Neural cell (in vitro differentiated cells): ENCODE results near the gene ASCL1. TPM values are rescaled to one million over a fixed set of nuclear protein-coding genes. Genes with fewer than 3 reads are reported as not detected.

Source experiments
- H2AFZ ChIP-seq: fragments of 200-600, 300-800 bp; sonication (generic), shearing (Covaris generic); 2 replicates; pipeline ENCODE4 v1.6.0; 2014; ENCODE audit warnings: low read depth, mild to moderate bottlenecking, antibody characterized with exemption, low read length, moderate library complexity
- H3F3A ChIP-seq: fragments of 200-600 bp; shearing (Covaris generic); 2 replicates; pipeline ENCODE4 v1.6.1; 2016; ENCODE audit warnings: mild to moderate bottlenecking, moderate library complexity, mixed read lengths, antibody characterized with exemption, low read length; ENCODE audit not compliant: insufficient read depth, poor library complexity, severe bottlenecking
- H3K27ac ChIP-seq: fragments of 200-600, 300-800 bp; sonication (generic), shearing (Covaris generic); 2 replicates; pipeline ENCODE4 v1.5.1; 2014; ENCODE audit warnings: mild to moderate bottlenecking, low read length, moderate library complexity
- H3K27me3 ChIP-seq: fragments of 300-800, 200-600 bp; sonication (generic), shearing (Covaris generic); 2 replicates; pipeline ENCODE4 v1.6.0; 2014; ENCODE audit warnings: mild to moderate bottlenecking, low read depth, low read length, moderate library complexity; ENCODE audit not compliant: insufficient read depth
- H3K36me3 ChIP-seq: fragments of 300-800, 200-600 bp; sonication (generic), shearing (Covaris generic); 2 replicates; pipeline ENCODE4 v1.5.1; 2014; ENCODE audit warnings: mild to moderate bottlenecking, antibody characterized with exemption, low read length, moderate library complexity; ENCODE audit not compliant: insufficient read depth
- H3K4me2 ChIP-seq: fragments of 300-800, 200-600 bp; sonication (generic), shearing (Covaris generic); 2 replicates; pipeline ENCODE4 v1.6.0; 2014; ENCODE audit warnings: mild to moderate bottlenecking, low read length
- H3K4me3 ChIP-seq: fragments of 300-800, 200-600 bp; sonication (generic), shearing (Covaris generic); 2 replicates; pipeline ENCODE4 v1.5.1; 2014; ENCODE audit warnings: mild to moderate bottlenecking, low read length, moderate library complexity
- H3K79me2 ChIP-seq: fragments of 200-600 bp; shearing (Covaris generic); replicated peaks from 2 replicates; pipeline ENCODE4 v1.6.0; 2014; ENCODE audit warnings: mild to moderate bottlenecking, low read length, moderate library complexity; ENCODE audit not compliant: insufficient read depth
- H3K9ac ChIP-seq: fragments of 300-800, 200-600 bp; sonication (generic), shearing (Covaris generic); 2 replicates; pipeline ENCODE4 v1.6.1; 2016; ENCODE audit warnings: mild to moderate bottlenecking, low read length, mixed read lengths
- H3K9me2 ChIP-seq: fragments of 200-600 bp; shearing (Covaris generic); 2 replicates; pipeline ENCODE4 v1.6.1; 2016; ENCODE audit warnings: mild to moderate bottlenecking, low read length, mixed read lengths; ENCODE audit not compliant: insufficient read depth
- H3K9me3 ChIP-seq: fragments of 200-600, 300-800 bp; sonication (generic), shearing (Covaris generic); 2 replicates; pipeline ENCODE4 v1.6.1; 2016; ENCODE audit warnings: mild to moderate bottlenecking, mixed run types, low read length, moderate library complexity, mixed read lengths
- H4K20me1 ChIP-seq: fragments of 200-600 bp; shearing (Covaris generic); 2 replicates; pipeline ENCODE4 v1.6.1; 2016; ENCODE audit warnings: mild to moderate bottlenecking, mixed run types; ENCODE audit not compliant: insufficient read depth
- CTCF ChIP-seq: fragments of 450-650 bp; IDR thresholded peaks from 2 replicates; pipeline ENCODE4 v1.5.1; 2014; ENCODE audit warnings: antibody characterized with exemption, mild to moderate bottlenecking, moderate library complexity; ENCODE audit not compliant: poor library complexity, severe bottlenecking
- EP300 ChIP-seq: fragments of 450-650 bp; conservative IDR thresholded peaks from 2 replicates; pipeline ENCODE4 v1.6.1; 2014; ENCODE audit warnings: antibody characterized with exemption, mild to moderate bottlenecking, moderate library complexity; ENCODE audit not compliant: poor library complexity, severe bottlenecking
- EZH2 ChIP-seq: fragments of 200-600, 300-800 bp; shearing (Covaris generic), sonication (generic); IDR thresholded peaks from 2 replicates; pipeline ENCODE4 v1.6.1; 2014; ENCODE audit warnings: antibody characterized with exemption, low read length, borderline replicate concordance, mild to moderate bottlenecking; ENCODE audit not compliant: insufficient read depth, poor library complexity, severe bottlenecking
- MXI1 ChIP-seq: fragments of 450-650 bp; conservative IDR thresholded peaks from 2 replicates; pipeline ENCODE4 v1.6.1; 2014; ENCODE audit warnings: antibody characterized with exemption, mild to moderate bottlenecking; ENCODE audit not compliant: poor library complexity, severe bottlenecking
- POLR2AphosphoS5 ChIP-seq: IDR thresholded peaks from 2 replicates; pipeline ENCODE4 v1.6.1; 2012
- RAD21 ChIP-seq: fragments of 450-650 bp; conservative IDR thresholded peaks from 2 replicates; pipeline ENCODE4 v1.6.1; 2014; ENCODE audit warnings: antibody characterized with exemption, mild to moderate bottlenecking, moderate library complexity
- REST ChIP-seq: IDR thresholded peaks from 2 replicates; pipeline ENCODE4 v1.6.1; 2012; ENCODE audit warnings: borderline replicate concordance
- TAF1 ChIP-seq: IDR thresholded peaks from 2 replicates; pipeline ENCODE4 v1.6.1; 2012; ENCODE audit warnings: low read depth
- polyA minus RNA-seq: library from RNA; depleted of rRNA, polyadenylated mRNA; stranded (reverse); fragments of >200 nt; gene quantifications from 2 replicates; pipeline ENCODE4 v1.2.3, GENCODE V29; 2014
- polyA plus RNA-seq: library from polyadenylated mRNA; depleted of rRNA; stranded (reverse); fragments of >200 nt; gene quantifications from 2 replicates; pipeline ENCODE4 v1.2.3, GENCODE V29; 2014

ASCL1 gene
- polyA plus RNA-seq (3.4 and 5.0 TPM in 2 replicates), polyA minus RNA-seq (6.6 and 7.3 TPM in 2 replicates)

GRCh38 chr12:102957339-102958050, at the start of gene ASCL1:
Gene ASCL1 (plus strand): TSS chr12:102957674. CDS start chr12:102958245, 571 bp downstream.
- Histone ChIP-seq H3K27me3 (peaks cover 47% of the 10 kb centered on the region), H4K20me1 (no peaks in the 10 kb centered on the region), H3K27ac (no peak within 1 kb of the TSS)

GRCh38 chr12:102907918-102908317, 49.6 kb upstream of the ASCL1 start:
- no peak overlapping the region for H3K27ac ChIP-seq
- H4K20me1 ChIP-seq: no peaks in the 10 kb centered on the region
- no peaks in the 10 kb centered on the region for H3F3A ChIP-seq
- no peaks in the 10 kb centered on the region for H3K9me3 ChIP-seq
- H3K4me3 ChIP-seq: no peak overlapping the region
- no peaks in the 10 kb centered on the region for H3K36me3 ChIP-seq
- no peaks in the 10 kb centered on the region for H3K79me2 ChIP-seq
- H2AFZ ChIP-seq: no peak overlapping the region
- H3K9ac ChIP-seq: no peak overlapping the region
- H3K27me3 ChIP-seq: no peaks in the 10 kb centered on the region
- TF ChIP-seq CTCF (no peak), REST (no peak), MXI1 (no peak), TAF1 (no peak)
- H3K9me2 ChIP-seq: no peaks in the 10 kb centered on the region
- H3K4me2 ChIP-seq: no peak overlapping the region

More at GRCh38 chr12:102957339-102958050, at the start of gene ASCL1:
- peaks cover 13% of the 10 kb centered on the region for H3F3A ChIP-seq
- peak within 1 kb of the TSS; percentile 62 for H3K9ac ChIP-seq
- H3K4me3 ChIP-seq: peak within 1 kb of the TSS; percentile 90
- peak within 1 kb of the TSS; percentile 87 for H3K4me2 ChIP-seq
- peak within 1 kb of the TSS; percentile 19 for H2AFZ ChIP-seq
- H3K79me2 ChIP-seq: peaks cover 20% of the 10 kb centered on the region
- TF ChIP-seq TAF1 (no peak), EP300 (no peak), MXI1 (no peak), RAD21 (no peak), POLR2AphosphoS5 (peak; percentile 19)
- H3K9me2 ChIP-seq: no peaks in the 10 kb centered on the region
- no peaks in the 10 kb centered on the region for H3K36me3 ChIP-seq
- no peaks in the 10 kb centered on the region for H3K9me3 ChIP-seq

- no peak overlapping the region for H3K4me3 ChIP-seq
- H2AFZ ChIP-seq: no peak overlapping the region
- TF ChIP-seq EP300 (no peak), CTCF (no peak), EZH2 (no peak), MXI1 (no peak), REST (no peak), TAF1 (no peak), POLR2AphosphoS5 (no peak)
- no peak overlapping the region for H3K27ac ChIP-seq
- no peaks in the 10 kb centered on the region for H3F3A ChIP-seq
- no peaks in the 10 kb centered on the region for H3K27me3 ChIP-seq
- no peaks in the 10 kb centered on the region for H3K79me2 ChIP-seq
- H3K4me2 ChIP-seq: no peak overlapping the region
- H3K9me3 ChIP-seq: no peaks in the 10 kb centered on the region
- no peaks in the 10 kb centered on the region for H4K20me1 ChIP-seq
- no peak overlapping the region for H3K9ac ChIP-seq
- H3K36me3 ChIP-seq: no peaks in the 10 kb centered on the region
- no peaks in the 10 kb centered on the region for H3K9me2 ChIP-seq
Measured at GRCh38 chr12:102910137-102910536, 47.3 kb upstream of the ASCL1 start.
